Lower leg skin (tissue), 3 donors: Measurements from ENCODE around the gene MCRIP1.

Experiments used
- POLR2A ChIP-seq, 2 donors: fragments of 450-650 bp; IDR thresholded peaks; one replicate each; pipeline ENCODE4 v1.6.1; 2016 to 2017; ENCODE audit warnings: antibody characterized with exemption in 2 of 2, mild to moderate bottlenecking in 1 of 2, moderate library complexity in 1 of 2
- TF ChIP-seq, protein P1 (sequence below), 3 donors: fragments of 450-650 bp; IDR thresholded peaks; one replicate each; pipeline ENCODE4 v1.5.1; 2016; ENCODE audit warnings: antibody characterized with exemption in 3 of 3, mild to moderate bottlenecking in 3 of 3, moderate library complexity in 2 of 3

DNA sequence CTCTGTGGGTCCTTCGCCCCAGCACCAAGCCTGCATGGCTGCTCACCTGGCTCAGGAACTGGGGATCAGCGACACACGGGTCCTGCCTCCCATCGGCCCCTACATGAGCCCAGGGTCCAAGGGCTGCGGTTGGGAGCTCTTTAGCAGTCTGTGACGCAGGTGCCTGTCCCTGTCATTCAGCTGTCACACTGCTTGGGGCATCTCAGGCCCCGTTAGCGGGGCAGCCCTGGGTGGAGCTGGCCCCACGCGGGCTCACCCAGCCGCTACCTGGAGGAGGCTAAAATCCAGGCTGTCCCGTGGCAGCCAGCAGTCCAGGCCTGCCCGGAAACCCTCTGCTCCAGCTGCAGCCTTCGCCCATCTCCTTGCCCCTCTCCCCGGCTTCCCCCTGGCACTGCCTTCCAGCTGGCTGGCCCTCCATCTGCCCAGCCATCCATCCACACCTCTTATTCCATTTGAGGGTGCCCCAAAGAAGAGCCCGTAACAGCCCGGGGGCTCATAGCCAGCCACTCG lies 25.8 kb downstream of the MCRIP1 start:
- TF ChIP-seq, protein P1, sequence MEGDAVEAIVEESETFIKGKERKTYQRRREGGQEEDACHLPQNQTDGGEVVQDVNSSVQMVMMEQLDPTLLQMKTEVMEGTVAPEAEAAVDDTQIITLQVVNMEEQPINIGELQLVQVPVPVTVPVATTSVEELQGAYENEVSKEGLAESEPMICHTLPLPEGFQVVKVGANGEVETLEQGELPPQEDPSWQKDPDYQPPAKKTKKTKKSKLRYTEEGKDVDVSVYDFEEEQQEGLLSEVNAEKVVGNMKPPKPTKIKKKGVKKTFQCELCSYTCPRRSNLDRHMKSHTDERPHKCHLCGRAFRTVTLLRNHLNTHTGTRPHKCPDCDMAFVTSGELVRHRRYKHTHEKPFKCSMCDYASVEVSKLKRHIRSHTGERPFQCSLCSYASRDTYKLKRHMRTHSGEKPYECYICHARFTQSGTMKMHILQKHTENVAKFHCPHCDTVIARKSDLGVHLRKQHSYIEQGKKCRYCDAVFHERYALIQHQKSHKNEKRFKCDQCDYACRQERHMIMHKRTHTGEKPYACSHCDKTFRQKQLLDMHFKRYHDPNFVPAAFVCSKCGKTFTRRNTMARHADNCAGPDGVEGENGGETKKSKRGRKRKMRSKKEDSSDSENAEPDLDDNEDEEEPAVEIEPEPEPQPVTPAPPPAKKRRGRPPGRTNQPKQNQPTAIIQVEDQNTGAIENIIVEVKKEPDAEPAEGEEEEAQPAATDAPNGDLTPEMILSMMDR (IDR thresholded peaks at IDR 0.05), result no peak
- TF ChIP-seq POLR2A (IDR thresholded peaks at IDR 0.05), result no peak
